Measurements from ENCODE around the gene AATK.

The AATK gene

DNA sequence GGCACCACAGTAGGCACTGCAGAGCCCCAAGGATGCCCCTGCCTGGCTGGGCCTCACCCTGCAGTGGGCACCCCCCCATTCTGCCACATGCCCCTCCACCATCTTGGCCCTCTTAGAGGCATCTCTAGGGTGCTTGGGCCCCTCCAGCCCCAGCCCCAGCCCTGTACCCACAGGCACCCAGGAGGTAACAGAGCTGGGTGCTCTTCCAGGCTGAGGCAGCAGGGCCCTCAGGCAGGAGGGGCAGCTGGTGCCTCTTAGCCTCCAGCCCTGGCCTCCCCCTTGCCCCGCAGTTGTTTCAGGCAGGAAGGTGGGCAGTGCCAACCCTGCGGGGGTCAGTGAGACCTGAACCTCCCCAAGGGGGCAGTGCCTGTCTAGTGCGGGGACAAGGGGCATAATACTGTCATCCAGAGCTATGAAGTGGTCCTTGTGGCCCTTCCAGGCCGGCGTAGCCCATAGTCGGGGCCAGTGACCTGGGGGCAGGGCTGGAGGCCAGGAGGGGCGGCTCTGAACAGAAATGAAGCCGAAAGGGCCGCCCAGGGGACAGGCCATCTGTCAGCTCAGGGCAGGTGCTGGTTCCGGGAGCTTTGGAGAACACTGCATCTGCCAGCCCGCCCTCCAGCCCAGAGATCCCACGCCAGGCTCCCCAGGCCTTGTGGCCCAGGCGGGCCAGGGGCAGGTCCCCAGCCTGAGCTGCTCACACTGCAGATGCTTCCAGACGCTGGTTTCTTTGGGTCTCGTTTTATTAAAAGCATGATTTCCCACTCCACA, 4.9 kb upstream of the AATK start:
- in situ Hi-C loops (cut with HindIII; ENCODE audit: low sequenced_read_pairs) = no loop called here
- DNase-seq (ENCODE audit: low read depth, low spot score) = no peak
- H3K4me3 ChIP-seq (ENCODE audit: low read depth, low read length) = no peak overlapping the region
- TF ChIP-seq, protein P1, sequence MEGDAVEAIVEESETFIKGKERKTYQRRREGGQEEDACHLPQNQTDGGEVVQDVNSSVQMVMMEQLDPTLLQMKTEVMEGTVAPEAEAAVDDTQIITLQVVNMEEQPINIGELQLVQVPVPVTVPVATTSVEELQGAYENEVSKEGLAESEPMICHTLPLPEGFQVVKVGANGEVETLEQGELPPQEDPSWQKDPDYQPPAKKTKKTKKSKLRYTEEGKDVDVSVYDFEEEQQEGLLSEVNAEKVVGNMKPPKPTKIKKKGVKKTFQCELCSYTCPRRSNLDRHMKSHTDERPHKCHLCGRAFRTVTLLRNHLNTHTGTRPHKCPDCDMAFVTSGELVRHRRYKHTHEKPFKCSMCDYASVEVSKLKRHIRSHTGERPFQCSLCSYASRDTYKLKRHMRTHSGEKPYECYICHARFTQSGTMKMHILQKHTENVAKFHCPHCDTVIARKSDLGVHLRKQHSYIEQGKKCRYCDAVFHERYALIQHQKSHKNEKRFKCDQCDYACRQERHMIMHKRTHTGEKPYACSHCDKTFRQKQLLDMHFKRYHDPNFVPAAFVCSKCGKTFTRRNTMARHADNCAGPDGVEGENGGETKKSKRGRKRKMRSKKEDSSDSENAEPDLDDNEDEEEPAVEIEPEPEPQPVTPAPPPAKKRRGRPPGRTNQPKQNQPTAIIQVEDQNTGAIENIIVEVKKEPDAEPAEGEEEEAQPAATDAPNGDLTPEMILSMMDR (IDR thresholded peaks at IDR 0.05; ENCODE audit: low read depth, low read length) = no peak

DNA sequence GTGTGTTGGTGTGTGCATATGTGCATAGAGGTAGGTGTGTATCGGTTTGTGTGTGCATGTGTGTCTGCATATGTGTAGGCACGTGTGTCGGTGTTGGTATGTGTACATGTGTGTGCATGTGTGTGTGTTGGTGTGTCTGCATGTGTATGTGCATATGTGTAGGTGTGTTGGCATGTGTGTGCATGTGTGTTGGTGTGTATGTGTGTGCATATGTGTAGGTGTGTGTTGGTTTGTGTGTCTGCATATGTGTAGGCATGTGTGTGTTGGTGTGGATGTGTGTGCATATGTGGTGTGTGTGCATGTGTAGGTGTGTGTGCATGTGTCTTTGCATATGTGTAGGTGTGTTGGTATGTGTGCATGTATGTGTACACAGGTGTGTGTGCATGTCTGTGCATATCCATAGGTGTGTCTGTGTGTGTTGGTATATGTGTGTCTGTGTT, 3.9 kb upstream of the AATK start:
- no peak for DNase-seq (ENCODE audit: low read depth, low spot score)
- TF ChIP-seq, protein P1 (IDR thresholded peaks at IDR 0.05; ENCODE audit: low read depth, low read length) = no peak
- H3K4me3 ChIP-seq (ENCODE audit: low read depth, low read length) = no peak overlapping the region
- in situ Hi-C loops (cut with HindIII; ENCODE audit: low sequenced_read_pairs) = no loop called here

DNA sequence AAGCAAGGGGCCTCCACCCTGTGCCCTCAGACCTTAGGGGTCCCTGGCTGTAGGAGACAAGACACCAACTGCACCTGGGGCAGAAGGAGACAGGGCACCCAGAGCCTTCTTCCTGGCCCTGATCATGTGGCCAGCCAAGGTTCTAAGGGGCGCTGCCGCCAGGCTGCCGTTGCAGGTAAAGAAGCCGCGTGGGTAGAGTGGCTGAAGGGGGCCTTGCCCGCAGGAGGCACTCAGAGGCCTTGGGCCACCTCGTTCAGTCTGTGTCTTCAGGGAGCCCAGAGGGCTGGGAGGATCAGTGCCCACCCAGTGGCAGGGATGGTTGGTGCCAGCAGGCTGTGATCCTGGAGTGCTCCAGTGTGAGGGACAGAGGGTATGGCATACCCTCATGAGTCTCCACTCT, 1.6 kb upstream of the AATK start:
- TF ChIP-seq, protein P1 (IDR thresholded peaks at IDR 0.05; ENCODE audit: low read depth, low read length) = no peak
- no peak overlapping the region for H3K4me3 ChIP-seq (ENCODE audit: low read depth, low read length)
- no peak for DNase-seq (ENCODE audit: low read depth, low spot score)
- in situ Hi-C loops (cut with HindIII; ENCODE audit: low sequenced_read_pairs) = no loop called here

DNA sequence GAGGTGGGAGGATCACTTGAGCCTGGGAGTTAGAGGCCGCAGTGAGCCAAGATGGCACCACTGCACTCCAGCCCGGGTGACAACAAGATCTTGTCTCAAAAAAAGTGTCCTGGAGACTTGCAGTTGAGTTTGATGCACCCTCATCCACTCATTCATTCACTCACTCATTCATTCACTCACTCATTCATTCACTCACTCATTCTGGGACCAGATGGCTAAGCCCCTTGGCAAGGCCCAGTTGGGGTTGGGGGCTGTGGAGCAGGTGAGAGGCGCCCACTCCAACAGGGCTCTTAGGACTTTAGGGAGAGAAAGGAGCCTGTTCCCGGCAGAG, 1.1 kb upstream of the AATK start:
- in situ Hi-C loops (cut with HindIII; ENCODE audit: low sequenced_read_pairs) = no loop called here
- H3K4me3 ChIP-seq (ENCODE audit: low read depth, low read length) = no peak overlapping the region
- DNase-seq (ENCODE audit: low read depth, low spot score) = no peak
- TF ChIP-seq, protein P1 (IDR thresholded peaks at IDR 0.05; ENCODE audit: low read depth, low read length) = no peak

DNA sequence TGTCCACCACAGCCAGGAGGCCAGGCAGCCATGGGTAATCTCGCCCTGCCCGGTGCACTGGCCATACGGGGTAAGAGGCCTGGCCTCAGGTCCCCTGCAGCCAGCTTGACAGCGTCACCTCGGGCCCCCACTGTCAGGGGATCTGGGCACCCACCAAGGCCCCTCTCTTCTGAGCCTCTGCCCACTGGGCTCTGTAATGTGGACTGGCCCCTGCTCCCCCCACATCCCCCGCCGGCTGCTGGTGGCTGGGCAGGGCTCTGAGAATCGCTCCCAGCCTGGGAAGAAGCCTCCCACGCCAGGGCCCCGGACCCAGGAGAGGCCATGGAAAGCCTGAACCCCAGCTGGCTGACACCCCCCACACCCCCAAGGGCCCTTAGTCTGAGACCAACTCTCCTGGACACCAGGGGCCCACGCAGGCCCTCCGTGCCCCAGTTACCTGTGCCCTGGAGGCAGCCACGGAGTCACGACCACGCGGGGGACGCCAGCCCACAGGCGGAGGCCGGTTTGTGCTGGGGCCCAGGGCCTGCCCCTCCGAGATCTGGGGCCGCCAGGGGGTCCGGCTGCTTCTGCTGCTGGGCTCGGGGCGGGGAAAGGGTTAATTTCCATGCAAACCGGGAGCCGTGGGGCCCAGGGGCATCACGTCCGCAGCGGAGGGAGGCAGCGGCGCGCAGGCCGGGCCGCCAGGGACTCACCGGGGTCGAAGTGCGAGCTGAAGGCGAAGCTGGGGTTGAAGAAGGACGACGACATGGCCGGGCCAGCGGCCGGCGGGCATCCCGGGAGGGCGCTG, 582 bp downstream of the AATK start, which contains the start of gene PVALEF:
Gene PVALEF (plus strand): TSS at position 262 of the 787 bp plus-strand sequence. CDS start 15,720 bp downstream, outside the sequence.
- no peak within 1 kb of the TSS for H3K4me3 ChIP-seq (ENCODE audit: low read depth, low read length)
- no peak for DNase-seq (ENCODE audit: low read depth, low spot score)
- TF ChIP-seq, protein P1 (IDR thresholded peaks at IDR 0.05; ENCODE audit: low read depth, low read length) = no peak
- in situ Hi-C loops (cut with HindIII; ENCODE audit: low sequenced_read_pairs) = no loop called here

DNA sequence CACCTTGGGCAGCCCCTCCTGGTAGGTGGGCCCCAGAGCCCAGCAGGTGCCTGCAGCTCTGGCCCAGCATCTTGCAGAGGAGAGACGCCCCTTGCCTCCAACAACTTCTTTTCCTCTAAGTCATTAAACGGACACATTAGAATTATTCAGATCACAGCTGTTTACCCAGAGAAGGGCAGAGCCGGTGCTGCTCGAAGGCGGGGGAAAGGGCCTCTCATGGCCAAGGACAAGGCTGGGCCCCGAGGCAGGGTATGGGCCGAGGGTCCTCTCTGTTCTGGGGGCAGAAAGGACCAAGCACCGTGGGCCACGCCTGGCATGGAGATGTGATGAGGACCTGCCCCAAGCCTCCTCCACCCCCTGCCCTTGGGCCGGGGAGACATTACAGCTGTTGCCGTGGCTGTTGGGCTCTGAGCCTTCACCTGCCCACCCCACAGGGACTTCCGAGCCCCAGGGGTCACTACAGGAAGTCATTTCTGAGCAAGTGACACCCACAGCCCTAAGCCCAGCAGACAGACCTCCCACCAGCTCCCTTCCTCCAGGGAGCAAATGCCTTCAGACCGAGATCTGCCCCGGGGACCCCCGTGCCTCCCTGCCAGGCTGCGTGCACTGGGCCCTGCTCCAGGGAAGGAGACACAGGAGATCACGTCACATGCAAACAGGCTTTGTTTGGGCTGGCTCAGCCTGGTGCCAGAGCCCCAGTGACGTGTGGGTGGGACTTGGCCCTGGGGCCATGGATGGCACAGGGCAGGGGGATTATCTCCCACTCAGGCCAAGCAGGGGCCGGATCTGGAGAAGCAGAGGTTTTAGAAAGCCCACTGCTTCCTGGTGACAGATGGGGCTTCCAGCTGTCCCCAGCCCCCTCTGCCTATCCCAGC, 1.4 kb downstream of the AATK start:
- no peak overlapping the region for H3K4me3 ChIP-seq (ENCODE audit: low read depth, low read length)
- DNase-seq (ENCODE audit: low read depth, low spot score) = no peak
- TF ChIP-seq, protein P1 (IDR thresholded peaks at IDR 0.05; ENCODE audit: low read depth, low read length) = no peak
- in situ Hi-C loops (cut with HindIII; ENCODE audit: low sequenced_read_pairs) = no loop called here
